ENCODE measurements around the gene ITLN2.
"Not testable (repeated sequence)": the region's sequence is repeated elsewhere in the genome, so short reads cannot be mapped to it uniquely, and the experiment has no call there.

Gene ITLN2

DNA sequence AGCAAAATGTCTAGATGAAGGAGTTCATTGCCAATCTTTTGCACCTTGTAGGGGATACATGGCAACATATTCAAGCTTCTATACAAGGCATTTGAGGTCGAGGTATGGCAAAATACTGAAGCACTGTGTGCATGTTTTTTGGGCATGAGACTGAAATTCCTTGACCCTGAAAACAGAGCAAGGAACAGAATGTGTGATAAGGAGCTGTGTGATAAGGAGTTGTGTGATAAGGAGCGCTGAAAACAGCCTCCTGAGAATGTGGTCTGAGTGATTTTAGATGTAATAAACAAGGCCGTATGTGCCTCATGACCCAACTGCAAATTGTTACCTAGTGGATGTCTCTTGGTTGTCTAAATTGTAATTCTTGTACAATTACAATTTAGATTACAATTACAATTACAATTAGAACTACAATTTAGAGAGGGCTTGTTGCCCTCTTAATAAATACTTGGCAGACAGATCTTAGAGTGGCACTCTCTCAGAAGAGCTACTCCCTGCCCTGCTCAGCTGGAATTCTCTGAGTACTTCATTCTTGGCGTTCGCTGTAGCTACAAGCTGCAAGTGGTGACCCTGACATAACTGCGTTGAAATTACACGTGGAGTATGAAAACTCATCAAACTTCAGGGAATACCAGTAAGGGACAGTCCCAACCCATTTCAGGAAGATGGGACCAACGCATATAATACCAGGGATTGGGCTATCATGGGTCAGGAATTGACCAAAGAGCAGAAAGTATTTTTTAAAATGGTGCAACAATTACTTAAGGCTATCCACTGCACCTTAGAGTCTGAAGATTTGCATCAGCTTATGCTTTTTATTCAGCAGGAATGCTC lies 49.6 kb downstream of the ITLN2 start:
- no peak for DNase-seq

DNA sequence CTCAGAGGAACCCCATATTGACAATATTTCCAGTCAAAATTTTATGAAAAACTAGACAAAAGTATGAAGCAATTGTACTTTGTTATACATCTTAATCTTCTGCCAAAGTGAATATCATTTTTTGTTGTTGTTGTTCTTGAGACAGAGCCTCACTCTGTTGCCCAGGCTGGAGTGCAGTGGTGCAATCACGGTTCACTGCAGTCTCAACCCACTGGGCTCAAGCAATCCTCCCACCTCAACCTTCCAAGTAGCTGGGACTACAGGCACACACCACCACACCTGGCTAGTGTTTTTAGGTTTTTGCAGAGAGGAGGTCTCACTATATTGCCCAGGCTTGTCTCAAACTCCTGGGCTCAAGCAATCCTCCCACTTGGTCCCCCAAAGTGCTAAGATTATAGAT lies 52.4 kb downstream of the ITLN2 start:
- not testable (repeated sequence) for DNase-seq

DNA sequence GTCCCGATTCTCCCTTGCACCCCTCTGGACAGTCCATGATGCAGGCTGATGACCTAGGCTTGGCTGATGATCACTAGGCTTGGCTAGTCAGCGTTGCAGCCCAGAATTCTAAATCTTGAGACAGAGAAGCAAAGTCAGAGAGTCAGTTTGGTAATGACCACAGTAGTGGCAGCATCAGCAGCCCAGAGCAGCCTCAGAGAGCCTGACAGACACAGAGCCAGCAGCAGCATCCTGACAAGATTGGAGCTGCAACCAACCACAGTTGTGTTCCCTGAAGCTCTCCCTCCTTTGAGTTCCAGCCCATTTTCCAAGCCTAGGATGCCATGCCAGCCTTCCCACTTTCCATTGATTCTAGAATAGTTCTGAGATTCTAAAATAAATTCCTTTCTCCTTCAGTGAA lies 52.8 kb downstream of the ITLN2 start:
- DNase-seq = no peak

DNA sequence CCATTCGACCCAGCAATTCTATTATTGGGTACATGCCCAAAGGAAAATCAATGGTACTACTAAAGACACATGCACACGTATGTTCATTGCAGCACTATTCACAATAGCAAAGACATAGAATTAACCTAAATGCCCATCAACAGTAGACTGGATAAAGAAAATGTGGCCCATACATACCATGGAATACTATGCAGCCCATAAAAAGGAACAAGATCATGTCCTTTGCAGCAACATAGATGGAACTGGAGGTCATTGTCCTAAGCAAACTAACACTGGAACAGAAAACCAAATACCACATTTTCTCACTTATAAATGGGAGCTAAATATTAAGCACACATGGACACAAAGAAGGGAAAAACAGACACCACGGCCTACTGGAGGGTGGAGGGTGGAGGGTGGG lies 53.9 kb downstream of the ITLN2 start:
- not testable (repeated sequence) for DNase-seq

All from effector CD4-positive, alpha-beta T cell (primary cell).